Hepatocyte (in vitro differentiated cells): ENCODE data around the gene FRZB. TPM values are rescaled to one million over a fixed set of nuclear protein-coding genes. Genes with fewer than 3 reads are reported as not detected.

Experiments used
- DNase-seq: peaks from one replicate; pipeline ENCODE4 v3.0.0-alpha.2; 2016; ENCODE audit warnings: low spot score
- H2AFZ ChIP-seq: fragments of 200-600 bp; sonication (generic); 2 replicates; pipeline ENCODE4 v1.6.0; 2016; ENCODE audit warnings: antibody characterized with exemption, mild to moderate bottlenecking
- H3K27ac ChIP-seq: fragments of 200-600 bp; sonication (generic); 2 replicates; pipeline ENCODE4 v1.5.1; 2016; ENCODE audit warnings: mild to moderate bottlenecking
- H3K27me3 ChIP-seq: fragments of 200-600 bp; sonication (generic); 2 replicates; pipeline ENCODE4 v1.6.1; 2016
- H3K36me3 ChIP-seq: fragments of 200-600 bp; sonication (generic); replicated peaks from 2 replicates; pipeline ENCODE4 v1.5.1; 2016; ENCODE audit warnings: low read depth; ENCODE audit not compliant: insufficient read depth
- H3K4me1 ChIP-seq: fragments of 200-600 bp; sonication (generic); 2 replicates; pipeline ENCODE4 v1.5.1; 2016; ENCODE audit warnings: mild to moderate bottlenecking, moderate library complexity; ENCODE audit not compliant: insufficient read depth
- H3K4me2 ChIP-seq: fragments of 200-600 bp; sonication (generic); 2 replicates; pipeline ENCODE4 v1.6.0; 2016
- H3K4me3 ChIP-seq: fragments of 200-600 bp; sonication (generic); 2 replicates; pipeline ENCODE4 v1.5.1; 2016; ENCODE audit warnings: mild to moderate bottlenecking
- H3K79me2 ChIP-seq: fragments of 200-600 bp; sonication (generic); 2 replicates; pipeline ENCODE4 v1.6.0; 2017; ENCODE audit warnings: mild to moderate bottlenecking
- H3K9me2 ChIP-seq: fragments of 200-600 bp; sonication (generic); replicated peaks from 2 replicates; pipeline ENCODE4 v1.6.0; 2017; ENCODE audit warnings: mild to moderate bottlenecking; ENCODE audit not compliant: insufficient read depth
- H3K9me3 ChIP-seq: fragments of 200-600 bp; sonication (generic); 2 replicates; pipeline ENCODE4 v1.5.1; 2016; ENCODE audit warnings: low read depth, mild to moderate bottlenecking
- H4K20me1 ChIP-seq: fragments of 200-600 bp; sonication (generic); 2 replicates; pipeline ENCODE4 v1.6.0; 2016; ENCODE audit warnings: mild to moderate bottlenecking; ENCODE audit not compliant: insufficient read depth, poor library complexity, severe bottlenecking
- EZH2 ChIP-seq: fragments of 200-600 bp; sonication (generic); IDR thresholded peaks from 2 replicates; pipeline ENCODE4 v1.6.1; 2016; ENCODE audit warnings: antibody characterized with exemption, mild to moderate bottlenecking, borderline replicate concordance
- EZH2phosphoT487 ChIP-seq: fragments of 200-600 bp; sonication (generic); IDR thresholded peaks from one replicate; pipeline ENCODE4 v1.6.1; 2018; ENCODE audit warnings: antibody characterized with exemption, mild to moderate bottlenecking, low read depth, moderate library complexity; ENCODE audit not compliant: unreplicated experiment, severe bottlenecking
- whole genome bisulfite sequencing: methylation state at CpG from one replicate; pipeline ENCODE4 v1.1.6; 2016; ENCODE audit warnings: low lambda C conversion rate; ENCODE audit errors: missing lambda C conversion rate; 5-methylcytosine and 5-hydroxymethylcytosine counted together
- polyA plus RNA-seq: library from polyadenylated mRNA; unstranded; fragments of >200 nt; fragmentation: Nextera tagmentation; extraction: Ambion mirVana; gene quantifications from 2 replicates; pipeline ENCODE4 v1.2.1, GENCODE V29; 2016
- total RNA-seq: library from RNA; depleted of rRNA; stranded (reverse); fragments of >200 nt; gene quantifications from 2 replicates; pipeline ENCODE4 v1.2.3, GENCODE V29; 2014
- TF ChIP-seq, protein P1 (sequence below): fragments of 200-600 bp; sonication (generic); IDR thresholded peaks from 2 replicates; pipeline ENCODE4 v1.5.1; 2016; ENCODE audit warnings: antibody characterized with exemption, mild to moderate bottlenecking; ENCODE audit not compliant: poor library complexity

Gene FRZB
- total and polyA plus RNA-seq, 2 experiments from 2014 or later: 118 to 375 TPM

DNA sequence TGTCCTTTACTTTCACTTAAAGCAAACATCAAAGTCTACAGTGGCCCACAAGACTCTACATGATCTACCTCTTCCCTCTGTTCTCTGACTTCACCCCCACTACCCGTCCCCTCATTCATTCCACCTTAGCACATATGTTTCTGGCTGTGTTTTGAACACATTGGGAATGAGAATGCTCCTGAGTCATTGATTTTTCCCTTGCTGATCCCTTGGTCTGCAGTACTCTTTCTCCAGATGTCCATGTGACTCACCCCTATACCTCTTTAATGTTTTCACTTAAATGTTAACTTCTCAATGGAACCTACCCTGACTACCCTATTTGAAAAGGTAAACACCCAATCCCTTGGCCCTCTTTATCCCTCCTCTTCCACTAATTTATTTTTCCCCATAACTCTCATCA, 30.7 kb upstream of the FRZB start:
- H3K4me3 ChIP-seq: no peak overlapping the region
- no peaks in the 10 kb centered on the region for H3K9me2 ChIP-seq
- H3K27me3 ChIP-seq: no peaks in the 10 kb centered on the region
- no peaks in the 10 kb centered on the region for H3K36me3 ChIP-seq
- peaks cover 6% of the 10 kb centered on the region for H3K4me1 ChIP-seq
- DNase-seq: no peak
- no peaks in the 10 kb centered on the region for H4K20me1 ChIP-seq
- WGBS: 85% methylated on average over 1 of the region's 1 CpG
- H2AFZ ChIP-seq: no peak overlapping the region
- H3K79me2 ChIP-seq: no peaks in the 10 kb centered on the region
- no peak overlapping the region for H3K27ac ChIP-seq
- TF ChIP-seq, protein P1, sequence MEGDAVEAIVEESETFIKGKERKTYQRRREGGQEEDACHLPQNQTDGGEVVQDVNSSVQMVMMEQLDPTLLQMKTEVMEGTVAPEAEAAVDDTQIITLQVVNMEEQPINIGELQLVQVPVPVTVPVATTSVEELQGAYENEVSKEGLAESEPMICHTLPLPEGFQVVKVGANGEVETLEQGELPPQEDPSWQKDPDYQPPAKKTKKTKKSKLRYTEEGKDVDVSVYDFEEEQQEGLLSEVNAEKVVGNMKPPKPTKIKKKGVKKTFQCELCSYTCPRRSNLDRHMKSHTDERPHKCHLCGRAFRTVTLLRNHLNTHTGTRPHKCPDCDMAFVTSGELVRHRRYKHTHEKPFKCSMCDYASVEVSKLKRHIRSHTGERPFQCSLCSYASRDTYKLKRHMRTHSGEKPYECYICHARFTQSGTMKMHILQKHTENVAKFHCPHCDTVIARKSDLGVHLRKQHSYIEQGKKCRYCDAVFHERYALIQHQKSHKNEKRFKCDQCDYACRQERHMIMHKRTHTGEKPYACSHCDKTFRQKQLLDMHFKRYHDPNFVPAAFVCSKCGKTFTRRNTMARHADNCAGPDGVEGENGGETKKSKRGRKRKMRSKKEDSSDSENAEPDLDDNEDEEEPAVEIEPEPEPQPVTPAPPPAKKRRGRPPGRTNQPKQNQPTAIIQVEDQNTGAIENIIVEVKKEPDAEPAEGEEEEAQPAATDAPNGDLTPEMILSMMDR: no peak
- no peak for TF ChIP-seq EZH2
- no peak for TF ChIP-seq EZH2phosphoT487
- no peak overlapping the region for H3K4me2 ChIP-seq
- no peaks in the 10 kb centered on the region for H3K9me3 ChIP-seq

DNA sequence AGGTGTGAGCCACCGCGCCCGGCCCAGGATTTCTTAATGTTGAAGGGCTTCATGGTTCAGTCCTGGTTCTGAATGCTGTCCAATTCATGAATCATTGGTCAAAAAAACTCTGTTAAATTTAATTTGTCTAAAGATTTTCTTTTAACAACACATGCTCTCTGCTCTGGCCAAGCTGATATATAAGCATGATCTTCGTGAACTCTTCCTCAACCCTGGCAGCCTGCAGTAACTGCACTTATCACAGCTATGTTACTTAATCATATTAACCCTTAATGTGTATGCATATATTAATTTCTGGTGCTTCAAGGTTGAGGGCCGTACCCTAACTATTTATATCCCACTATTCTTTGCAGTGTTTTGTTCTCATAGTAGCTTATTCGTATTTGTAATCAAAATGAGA, 29.4 kb upstream of the FRZB start:
- no peaks in the 10 kb centered on the region for H3K27me3 ChIP-seq
- H3K9me3 ChIP-seq: no peaks in the 10 kb centered on the region
- H3K79me2 ChIP-seq: no peaks in the 10 kb centered on the region
- H3K9me2 ChIP-seq: no peaks in the 10 kb centered on the region
- H3K4me2 ChIP-seq: no peak overlapping the region
- no peak overlapping the region for H3K27ac ChIP-seq
- H3K36me3 ChIP-seq: no peaks in the 10 kb centered on the region
- DNase-seq: no peak
- TF ChIP-seq EZH2 (no peak), EZH2phosphoT487 (no peak)
- TF ChIP-seq, protein P1: no peak
- H2AFZ ChIP-seq: no peak overlapping the region
- no peaks in the 10 kb centered on the region for H4K20me1 ChIP-seq
- no peak overlapping the region for H3K4me3 ChIP-seq
- whole genome bisulfite sequencing: 92% methylated on average over 6 of the region's 6 CpGs
- peaks cover 14% of the 10 kb centered on the region for H3K4me1 ChIP-seq

DNA sequence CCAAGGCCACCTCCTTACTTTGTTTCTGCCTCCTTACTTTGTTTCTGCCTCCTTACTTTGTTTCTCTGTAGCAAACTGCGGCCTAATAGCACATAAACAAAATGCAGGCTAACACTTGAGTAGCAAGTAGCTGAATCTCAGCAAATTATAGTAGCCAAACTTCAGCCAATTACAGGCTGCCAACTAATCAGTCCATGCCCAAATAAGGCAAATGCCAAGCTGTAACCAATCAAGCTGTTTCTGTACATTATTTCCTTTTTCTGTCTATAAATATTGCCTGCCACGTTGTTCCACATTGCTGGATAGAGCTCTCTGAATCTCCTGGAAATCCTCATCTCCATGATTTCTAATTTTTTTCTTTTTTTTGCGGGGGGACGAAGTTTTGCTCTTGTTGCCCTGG, 28.7 kb upstream of the FRZB start:
- TF ChIP-seq, protein P1: no peak
- no peak for TF ChIP-seq EZH2
- no peak for TF ChIP-seq EZH2phosphoT487
- WGBS: 93% methylated on average over 4 of the region's 4 CpGs

DNA sequence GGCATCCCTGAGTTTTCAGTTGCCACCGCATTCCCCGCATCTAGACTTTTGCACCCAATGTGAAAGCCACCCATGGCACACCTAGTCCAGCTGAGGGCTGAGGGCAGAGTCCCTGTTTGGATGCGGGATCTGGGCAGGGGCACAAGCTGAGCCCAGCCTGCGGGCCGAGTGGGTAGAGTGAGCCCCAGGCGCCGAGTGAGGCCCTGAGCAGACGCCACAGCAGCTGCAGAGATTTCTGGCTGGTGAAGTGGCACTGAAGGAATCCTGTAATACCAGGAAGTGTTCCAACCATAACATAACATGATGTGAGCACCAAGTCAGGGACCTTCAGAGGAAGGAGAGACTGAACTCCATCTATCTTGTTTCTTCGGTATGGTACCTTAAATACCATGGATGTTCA, 27.7 kb upstream of the FRZB start:
- no peaks in the 10 kb centered on the region for H3K36me3 ChIP-seq
- no peak overlapping the region for H3K4me2 ChIP-seq
- H2AFZ ChIP-seq: no peak overlapping the region
- H3K79me2 ChIP-seq: no peaks in the 10 kb centered on the region
- no peaks in the 10 kb centered on the region for H3K9me2 ChIP-seq
- no peak overlapping the region for H3K4me3 ChIP-seq
- peaks cover 14% of the 10 kb centered on the region for H3K4me1 ChIP-seq
- 98% methylated on average over 9 of the region's 9 CpGs for WGBS
- DNase-seq: no peak
- H3K9me3 ChIP-seq: no peaks in the 10 kb centered on the region
- TF ChIP-seq EZH2 (no peak), EZH2phosphoT487 (no peak)
- TF ChIP-seq, protein P1: no peak
- no peaks in the 10 kb centered on the region for H3K27me3 ChIP-seq
- no peaks in the 10 kb centered on the region for H4K20me1 ChIP-seq
- H3K27ac ChIP-seq: no peak overlapping the region

More for the DNA sequence above, 28.7 kb upstream of the FRZB start:
- no peaks in the 10 kb centered on the region for H3K79me2 ChIP-seq
- DNase-seq: no peak
- H3K36me3 ChIP-seq: no peaks in the 10 kb centered on the region
- no peak overlapping the region for H3K4me2 ChIP-seq
- no peak overlapping the region for H3K4me3 ChIP-seq
- H3K9me2 ChIP-seq: no peaks in the 10 kb centered on the region
- H3K4me1 ChIP-seq: peaks cover 14% of the 10 kb centered on the region
- H3K27ac ChIP-seq: no peak overlapping the region
- H3K27me3 ChIP-seq: no peaks in the 10 kb centered on the region
- H3K9me3 ChIP-seq: no peaks in the 10 kb centered on the region
- no peak overlapping the region for H2AFZ ChIP-seq
- H4K20me1 ChIP-seq: no peaks in the 10 kb centered on the region
